NCI-H748 treated with DMSO at 0.1 percent for 48 hours (cell line): ENCODE measurements around the gene BSCL2.
A peak's percentile ranks its signal among the peaks of the same experiment; 100 is the strongest.
"Not testable (repeated sequence)": the region's sequence is repeated elsewhere in the genome, so short reads cannot be mapped to it uniquely, and the experiment has no call there.

Source experiments
- DNase-seq: peaks from one replicate; lab custom pipeline; 2025; lab: John Stamatoyannopoulos, UW

BSCL2 gene

DNA sequence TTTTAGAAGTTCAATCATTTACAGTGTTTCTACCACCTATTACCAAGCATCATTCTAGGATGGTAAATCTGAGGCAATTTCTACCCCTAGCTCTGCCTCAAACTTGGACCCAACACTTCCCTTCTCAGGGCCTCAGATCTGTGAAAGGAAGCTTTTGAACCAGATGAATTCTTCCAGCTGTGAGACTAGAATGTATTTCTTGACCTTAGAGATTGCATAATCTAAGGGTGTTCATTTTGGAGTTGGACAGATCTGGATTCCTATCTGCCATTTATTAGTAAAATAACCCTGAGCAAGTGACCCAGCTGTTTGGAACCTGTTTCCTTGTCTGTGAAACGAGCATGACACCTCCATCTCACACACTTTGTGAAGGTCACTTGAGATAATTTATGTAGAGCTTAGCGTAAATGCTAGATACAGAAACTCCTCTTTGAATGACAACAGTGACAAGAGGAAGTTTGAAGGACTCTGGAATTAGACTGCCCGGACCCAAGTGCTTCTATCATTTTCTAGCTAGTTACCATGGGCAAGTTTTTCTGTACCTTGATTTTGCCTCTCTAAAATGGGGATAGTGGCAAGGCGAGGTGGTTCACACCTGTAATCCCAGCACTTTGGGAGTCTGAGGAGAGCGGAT is 50.3 kb downstream of the BSCL2 start:
- DNase-seq = no peak

DNA sequence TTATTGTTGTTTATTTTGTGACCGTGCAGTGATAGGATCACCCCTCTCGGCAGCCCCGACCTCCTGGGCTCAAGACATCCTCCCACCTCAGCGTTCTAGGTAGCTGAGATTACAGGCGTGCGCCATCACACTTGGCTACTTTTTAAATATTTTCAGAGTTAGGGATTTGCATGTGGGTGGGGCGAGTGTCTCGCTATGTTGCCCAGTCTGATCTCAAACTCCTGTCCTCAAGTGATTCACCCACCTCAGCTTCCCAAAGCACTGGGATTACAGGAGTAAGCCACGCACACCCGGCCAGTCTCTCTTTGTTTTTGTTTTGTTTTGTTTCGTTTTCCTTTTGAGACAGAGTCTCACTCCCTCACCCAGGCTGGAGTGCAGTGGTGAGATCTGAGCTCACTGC is 52.9 kb downstream of the BSCL2 start:
- no peak for DNase-seq

DNA sequence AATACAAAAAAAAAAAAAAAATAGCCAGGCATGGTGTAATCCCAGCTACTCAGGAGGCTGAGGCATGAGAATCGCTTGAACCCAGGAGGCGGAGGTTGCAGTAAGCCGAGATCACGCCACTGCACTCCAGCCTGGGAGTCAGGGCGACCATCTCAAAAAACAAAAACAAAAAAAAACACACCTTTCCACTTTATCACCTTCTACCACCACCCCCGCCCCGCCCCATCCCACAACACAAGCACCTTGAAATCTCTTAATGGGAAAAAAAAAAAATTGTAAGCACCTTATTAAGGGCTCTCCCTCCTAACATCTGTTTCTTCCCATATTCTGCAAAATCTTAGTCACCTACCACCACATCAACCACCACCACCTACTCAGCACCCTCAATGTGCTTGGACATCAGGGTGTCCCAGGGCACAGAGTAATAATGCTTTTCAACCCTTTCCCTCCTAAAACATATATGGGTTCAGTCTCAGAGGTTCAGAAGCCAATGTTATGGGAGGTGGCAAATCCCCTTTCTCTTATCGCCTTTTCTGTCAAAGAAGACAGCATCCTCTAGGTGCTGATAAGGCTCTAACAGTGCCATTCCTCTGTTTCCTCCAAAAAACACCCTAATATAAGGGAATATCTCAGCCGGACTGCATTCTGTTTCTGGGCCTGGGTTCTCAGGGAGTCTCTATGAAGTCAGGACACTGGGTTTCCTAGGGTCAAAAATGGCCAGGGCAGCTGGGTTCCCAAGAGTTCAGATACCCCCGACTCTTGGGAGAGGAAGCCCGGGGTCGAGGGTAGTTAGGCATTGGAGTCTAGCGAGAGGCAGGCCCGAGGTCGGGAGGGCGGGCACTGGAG is 54.8 kb downstream of the BSCL2 start:
- no peak for DNase-seq

DNA sequence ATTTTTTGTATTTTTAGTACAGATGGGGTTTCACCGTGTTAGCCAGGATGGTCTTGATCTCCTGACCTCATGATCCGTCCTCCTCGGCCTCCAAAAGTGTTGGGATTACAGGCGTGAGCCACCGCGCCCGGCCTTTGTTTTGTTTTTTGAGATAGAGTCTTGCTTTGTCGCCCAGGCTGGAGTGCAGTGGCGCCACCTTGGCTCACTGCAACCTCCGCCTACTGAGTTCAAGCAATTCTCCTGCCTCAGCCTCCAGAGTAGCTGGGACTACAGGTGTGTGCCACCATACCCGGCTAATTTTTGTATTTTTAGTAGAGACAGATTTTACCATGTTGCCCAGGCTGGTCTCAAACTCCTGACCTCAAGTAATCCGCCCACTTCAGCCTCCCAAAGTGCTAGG is 56.9 kb downstream of the BSCL2 start:
- DNase-seq = not testable (repeated sequence)

DNA sequence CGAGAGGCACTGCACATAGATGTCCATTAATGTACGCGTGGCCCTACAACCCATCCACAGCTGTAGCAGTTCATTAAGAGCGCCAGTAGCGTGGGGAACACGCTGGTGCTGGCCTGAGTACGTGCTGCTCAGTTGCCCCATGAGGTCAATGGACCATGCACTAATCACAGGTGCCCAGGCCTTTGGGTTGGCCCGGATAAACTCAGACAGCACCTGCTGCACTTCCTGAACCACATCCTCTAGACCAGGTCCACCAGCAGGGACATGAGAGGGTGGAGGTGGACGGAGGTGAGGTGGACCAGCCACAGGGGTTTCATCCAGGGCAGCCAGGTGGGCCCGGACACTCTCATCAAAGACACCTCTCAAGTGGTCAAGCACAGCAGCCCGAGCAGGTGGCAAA is 57.7 kb downstream of the BSCL2 start:
- no peak for DNase-seq

DNA sequence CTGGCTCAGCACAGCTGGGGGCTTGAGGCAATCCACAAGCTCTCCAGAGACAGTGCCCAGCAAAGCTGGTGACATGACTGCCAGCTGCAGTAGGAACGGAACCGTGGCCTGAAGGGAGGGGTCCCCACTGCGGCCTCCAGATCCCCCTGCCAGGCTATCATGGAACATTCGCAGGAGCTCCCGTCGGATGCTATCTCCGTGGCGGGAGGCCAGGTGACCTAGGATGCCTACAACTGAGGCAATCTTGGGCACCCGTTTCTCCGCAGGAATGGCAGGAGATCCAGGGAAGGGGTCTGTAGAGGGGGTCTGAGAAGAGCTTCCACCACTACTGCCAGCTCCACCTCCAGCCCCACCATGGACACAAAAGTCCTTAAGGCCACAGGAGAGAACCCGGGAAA is 58.3 kb downstream of the BSCL2 start:
- no peak for DNase-seq

DNA sequence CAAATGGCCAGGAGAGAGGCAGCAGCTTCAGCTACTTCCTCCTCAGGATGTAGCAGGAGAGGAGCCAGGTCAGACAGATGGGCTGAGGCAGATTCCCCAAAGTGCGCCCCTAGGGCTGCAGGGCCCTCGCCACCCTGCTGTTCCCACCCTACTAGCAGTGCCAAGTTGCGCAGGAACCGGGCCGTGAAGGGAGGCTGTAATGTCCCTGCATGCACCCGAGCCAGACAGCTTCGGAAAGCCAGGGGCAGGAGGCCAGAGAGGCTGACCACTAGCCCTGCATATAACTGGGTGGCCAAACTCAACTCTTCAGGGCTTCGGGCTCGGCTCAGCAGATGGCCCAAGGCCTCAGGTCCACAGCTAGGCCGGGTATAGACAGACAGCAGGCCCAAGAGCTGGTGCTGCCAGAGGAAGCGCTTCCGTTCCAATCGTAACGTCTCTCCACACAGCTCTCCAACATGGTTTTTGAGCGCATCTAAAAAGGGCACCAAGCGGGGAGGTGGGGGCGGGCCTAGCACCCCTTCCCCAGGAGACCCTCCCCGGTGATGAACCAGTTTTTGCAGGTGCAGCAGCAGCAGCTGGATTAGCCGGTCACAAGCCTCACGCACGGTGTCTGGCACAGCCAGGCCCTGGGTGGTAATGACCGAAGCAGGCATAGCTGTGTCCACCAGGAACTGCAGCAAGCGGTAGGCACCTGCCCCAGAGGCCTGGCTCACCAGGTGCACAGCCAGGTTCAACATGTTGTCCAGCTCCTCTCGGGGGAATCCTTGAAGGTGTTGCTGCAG is 58.8 kb downstream of the BSCL2 start:
- no peak for DNase-seq

DNA sequence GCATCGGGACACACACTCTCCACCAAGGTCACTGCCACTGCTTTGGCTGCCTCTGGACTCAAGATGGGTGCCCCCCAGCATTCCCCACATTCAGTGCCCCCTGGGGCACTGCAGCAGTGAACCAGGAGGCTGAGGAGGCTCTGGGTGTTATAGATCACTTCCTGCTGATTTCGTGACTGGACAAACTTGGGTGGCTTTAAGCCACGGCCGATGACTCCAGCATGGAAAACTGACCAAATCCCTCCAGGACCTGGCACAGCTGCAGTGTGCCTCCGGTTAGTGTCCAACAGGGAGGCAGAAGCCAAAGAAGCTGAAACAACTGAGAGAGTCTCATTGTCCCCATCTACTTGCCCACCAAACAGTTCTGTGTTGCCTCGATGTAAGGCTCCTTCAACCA is 59.6 kb downstream of the BSCL2 start:
- no peak for DNase-seq

DNA sequence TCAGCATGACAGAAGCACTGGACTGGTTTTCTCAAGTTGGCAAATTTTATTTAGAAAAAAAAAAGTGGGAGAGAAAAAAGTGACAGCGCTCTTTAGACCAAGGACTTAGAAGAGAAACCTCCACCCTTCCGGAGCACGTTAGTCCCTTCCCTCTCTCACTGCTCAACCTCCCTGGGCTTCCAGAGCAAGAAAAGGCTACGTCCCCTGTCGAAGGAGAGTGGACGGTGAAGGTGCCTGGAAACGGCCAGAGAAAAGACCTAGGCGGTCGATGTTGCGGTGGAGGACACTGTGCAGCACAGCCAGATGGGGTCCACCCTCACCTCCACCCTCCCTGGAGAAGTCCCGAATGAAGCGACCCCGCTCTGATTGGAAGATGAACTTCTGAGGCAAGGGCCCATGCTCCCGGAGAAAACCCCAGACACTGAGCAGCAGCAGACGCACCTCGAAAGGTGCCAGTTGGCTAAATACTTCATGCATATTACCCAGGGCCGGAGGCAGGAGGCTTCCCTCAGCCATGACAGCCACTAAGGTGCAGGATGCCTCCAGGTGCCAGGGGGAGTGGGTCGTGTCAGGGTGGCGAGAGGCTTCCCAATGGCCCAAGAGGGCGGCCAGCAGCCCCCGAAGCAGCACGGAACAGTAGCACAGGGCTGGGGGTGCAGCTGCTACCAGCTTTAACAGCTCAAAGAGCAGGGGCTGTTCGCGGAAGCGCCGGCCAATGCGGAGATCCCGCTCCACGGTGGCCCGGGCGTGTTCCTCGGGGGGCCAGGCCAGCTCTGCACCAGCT is 60.2 kb downstream of the BSCL2 start:
- DNase-seq = no peak

DNA sequence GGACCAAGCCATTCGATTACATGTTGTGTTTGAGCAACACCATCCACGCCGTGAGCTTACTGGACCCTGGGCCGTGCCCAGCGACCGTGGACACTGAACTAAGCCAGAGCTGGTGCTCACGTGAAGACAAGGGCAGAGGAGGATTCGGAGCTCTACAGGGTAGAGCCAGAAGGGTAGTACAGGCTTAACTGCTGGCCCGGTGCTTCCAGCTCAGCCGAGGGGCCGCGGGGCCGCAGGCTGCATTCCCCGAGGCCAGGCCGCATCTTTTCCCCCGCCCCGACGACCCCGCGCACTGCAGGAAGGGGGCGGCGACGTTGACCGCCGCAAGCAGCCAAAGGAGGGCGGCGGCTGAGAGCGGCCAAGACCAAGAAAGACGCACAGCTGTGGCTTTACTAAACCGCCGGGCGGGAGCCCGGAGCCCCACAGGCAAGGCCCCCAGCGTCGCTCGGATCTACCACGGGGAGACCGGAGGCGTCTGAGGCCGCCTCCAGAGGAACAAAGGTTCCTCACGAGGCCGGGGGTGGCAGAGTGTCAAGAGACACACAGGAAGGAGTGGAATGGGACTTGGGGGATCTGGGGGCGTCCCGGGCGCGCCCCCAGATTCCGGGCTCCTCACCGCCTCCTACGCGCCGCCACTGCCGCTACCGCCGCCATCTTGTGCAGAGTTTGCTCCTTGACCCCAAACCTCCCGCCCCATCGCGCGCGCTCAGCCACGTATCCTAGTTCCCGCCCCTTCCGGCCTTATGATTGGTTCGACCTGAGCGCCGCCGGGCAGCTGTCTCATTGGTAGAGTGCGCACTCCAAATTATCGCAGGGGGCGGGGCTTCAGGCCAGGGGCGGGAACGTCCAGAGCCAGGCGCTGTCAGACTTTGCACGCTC is 61.0 kb downstream of the BSCL2 start, which contains the start of gene GANAB:
GANAB (minus strand) TSS at position 668 of the 879 bp plus-strand sequence; CDS start at position 654, 14 bp downstream.
- peak; percentile 96 for DNase-seq

DNA sequence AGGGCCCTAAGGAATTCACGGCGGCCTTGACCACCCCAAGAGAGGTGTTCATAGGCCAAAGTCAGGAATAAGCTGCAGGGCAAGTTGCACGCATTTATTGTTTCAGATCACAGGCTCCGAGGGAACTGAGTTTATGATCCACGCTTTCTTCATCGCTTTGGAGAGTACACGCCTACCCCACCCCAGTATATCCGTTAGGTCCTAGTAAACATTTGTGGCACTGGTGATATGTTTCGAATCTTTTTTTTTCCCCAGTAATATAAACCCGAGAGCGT is 61.6 kb downstream of the BSCL2 start:
- DNase-seq = no peak

DNA sequence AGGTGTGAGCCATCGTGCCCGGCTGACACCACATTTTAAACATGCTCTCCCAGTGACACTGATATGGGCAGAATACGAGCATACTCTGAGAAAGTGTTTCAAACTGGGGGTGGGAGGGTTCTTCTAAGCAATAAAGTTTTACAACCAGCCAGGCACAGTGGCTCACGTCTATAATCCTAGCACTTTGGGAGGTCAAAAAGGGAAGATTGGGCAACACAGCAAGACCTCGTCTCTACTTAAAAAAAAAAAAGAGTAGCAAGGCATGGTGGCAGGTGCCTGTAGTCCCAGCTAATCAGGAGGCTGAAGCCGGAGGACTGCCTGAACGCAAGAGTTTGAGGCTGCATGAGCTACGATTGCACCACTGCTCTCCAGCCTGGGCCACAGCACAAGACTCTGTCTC is 63.0 kb downstream of the BSCL2 start:
- no peak for DNase-seq
